ENCODE data around the gene SIGLEC15. TPM values are rescaled to one million over a fixed set of nuclear protein-coding genes. Genes with fewer than 3 reads are reported as not detected.
A peak's percentile ranks its signal among the peaks of the same experiment; 100 is the strongest.

SIGLEC15 gene
- total and polyA plus RNA-seq, 10 of the 15 experiments (the other 5 are each of a cell fraction or from before 2014, with no cell fraction given) = 0.09 to 0.45 TPM; not detected in 8

DNA sequence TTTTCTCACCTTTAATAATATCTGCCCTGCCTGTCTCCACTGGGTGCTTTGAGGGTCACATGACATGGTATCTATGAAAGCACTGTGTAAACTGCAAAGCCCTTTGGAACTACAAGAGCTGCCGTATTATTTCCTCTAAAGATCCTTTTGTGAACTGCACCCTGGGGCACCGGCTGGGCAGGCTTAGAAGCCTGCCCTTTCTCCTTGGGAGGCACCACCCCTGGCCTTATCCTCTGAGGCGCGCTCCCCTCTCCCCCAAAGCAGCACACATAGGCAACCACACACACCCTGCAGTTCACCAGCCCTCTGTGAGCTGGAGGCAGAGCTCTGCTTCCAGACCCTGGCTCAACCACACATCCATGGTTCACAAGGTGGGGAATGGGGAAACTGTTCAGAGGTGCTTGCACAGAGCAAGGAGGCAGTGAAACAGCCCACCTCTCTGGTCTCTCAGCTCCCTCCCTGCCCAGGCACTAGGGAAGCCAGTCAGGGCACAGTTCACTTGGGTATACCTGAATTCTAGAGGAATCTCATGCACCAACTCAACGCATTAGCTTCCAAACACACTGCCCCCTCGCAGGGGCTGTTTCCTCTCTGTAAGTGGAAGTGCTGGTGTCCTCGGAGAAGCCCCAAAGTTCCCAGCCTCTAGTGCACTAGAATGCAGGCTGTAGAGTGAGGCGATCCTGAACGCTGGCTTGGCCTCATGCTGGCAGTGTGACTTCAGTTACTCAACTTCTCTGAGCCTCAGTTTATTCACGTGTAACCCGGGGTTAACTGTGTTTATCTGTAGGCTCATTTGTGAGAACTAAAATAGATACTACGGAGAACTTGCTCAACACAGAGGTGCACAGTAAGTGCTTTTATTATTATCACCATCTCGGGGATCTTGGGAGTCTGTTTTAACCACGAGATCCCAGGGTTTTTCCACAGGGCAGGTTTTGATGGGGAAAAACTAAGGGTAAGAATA lies 11.0 kb downstream of the SIGLEC15 start:
- no peaks in the 10 kb centered on the region for H3K79me2 ChIP-seq (ENCODE audit: control insufficient read depth, insufficient read depth, low read length)
- no peak for FAIRE-seq
- WGBS (ENCODE audit: insufficient coverage, insufficient replicate concordance, low lambda C conversion rate, missing lambda C conversion rate) = 58% methylated on average over 14 of the region's 14 CpGs
- no peak for DNase-seq (ENCODE audit: low read depth, low spot score)
- H3K4me3 ChIP-seq = no peak overlapping the region
- H3K9ac ChIP-seq (ENCODE audit: control insufficient read depth, insufficient read depth, low read length) = no peak overlapping the region
- no TSS peak for BruUV-seq (replicated peaks)
- H3K27me3 ChIP-seq (replicated peaks in 1 of 2; ENCODE audit: control insufficient read depth in 2 of 2, insufficient read depth in 2 of 2, low read length in 1 of 2) = peaks cover 0 to 4% of the 10 kb centered on the region in 2 experiments; a peak in 1 of 4 replicates
- no peak for TF ChIP-seq NR2F1 (conservative IDR thresholded peaks at IDR 0.05)
- no peak for TF ChIP-seq SPI1 (IDR thresholded peaks at IDR 0.05; ENCODE audit: borderline replicate concordance, insufficient read depth, low read depth, low read length)
- POLR2A ChIA-PET = no interaction called here
- SMC1A ChIA-PET (ENCODE audit: uncharacterized antibody, unreplicated experiment) = no interaction called here
- RAD21 ChIA-PET (ENCODE audit: unreplicated experiment) = no interaction called here
- no peak overlapping the region for H3K27ac ChIP-seq (ENCODE audit: control insufficient read depth, insufficient read depth)
- no peak overlapping the region for H2AFZ ChIP-seq (ENCODE audit: control insufficient read depth, low read depth, low read length)
- in situ Hi-C loops (cut with MboI) (no loop called here), intact Hi-C loops (cut with micrococcal nuclease; ENCODE audit: unreplicated experiment) (no loop called here)
- H3K9me3 ChIP-seq (replicated peaks; ENCODE audit: control insufficient read depth, insufficient read depth, low read length) = no peaks in the 10 kb centered on the region; the same call in 2 of the 3 replicates
- H3K4me1 ChIP-seq (ENCODE audit: control insufficient read depth, insufficient read depth, low read length) = no peaks in the 10 kb centered on the region
- CTCF ChIA-PET = no interaction called here
- no peak overlapping the region for H3K4me2 ChIP-seq (ENCODE audit: control insufficient read depth, insufficient read depth)
- no peaks in the 10 kb centered on the region for H3K36me3 ChIP-seq (ENCODE audit: control insufficient read depth in 2 of 2, insufficient read depth in 2 of 2, low read length in 1 of 2)
- ATAC-seq = no peak
- no peaks in the 10 kb centered on the region for H4K20me1 ChIP-seq (ENCODE audit: control insufficient read depth, insufficient read depth)

DNA sequence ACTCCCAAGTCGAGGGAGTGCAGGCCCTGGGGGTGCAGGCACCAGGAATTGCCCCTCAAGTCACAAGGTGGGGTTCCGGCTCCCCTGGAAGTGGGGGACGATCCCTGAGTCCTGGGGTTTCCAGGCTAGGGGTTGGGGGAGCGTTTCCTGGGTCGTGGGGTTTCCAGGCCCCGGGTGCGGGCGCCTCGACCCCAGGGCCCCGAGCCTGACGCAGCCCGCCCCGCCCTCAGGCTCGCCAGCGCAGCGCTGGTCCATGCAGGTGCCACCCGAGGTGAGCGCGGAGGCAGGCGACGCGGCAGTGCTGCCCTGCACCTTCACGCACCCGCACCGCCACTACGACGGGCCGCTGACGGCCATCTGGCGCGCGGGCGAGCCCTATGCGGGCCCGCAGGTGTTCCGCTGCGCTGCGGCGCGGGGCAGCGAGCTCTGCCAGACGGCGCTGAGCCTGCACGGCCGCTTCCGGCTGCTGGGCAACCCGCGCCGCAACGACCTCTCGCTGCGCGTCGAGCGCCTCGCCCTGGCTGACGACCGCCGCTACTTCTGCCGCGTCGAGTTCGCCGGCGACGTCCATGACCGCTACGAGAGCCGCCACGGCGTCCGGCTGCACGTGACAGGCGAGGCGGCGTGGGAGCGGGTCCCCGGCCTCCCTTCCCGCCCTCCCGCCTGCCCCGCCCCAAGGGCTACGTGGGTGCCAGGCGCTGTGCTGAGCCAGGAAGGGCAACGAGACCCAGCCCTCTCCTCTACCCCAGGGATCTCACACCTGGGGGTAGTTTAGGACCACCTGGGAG lies 12.0 kb downstream of the SIGLEC15 start:
- intact Hi-C loops (cut with micrococcal nuclease; ENCODE audit: unreplicated experiment) (no loop called here), in situ Hi-C loops (cut with MboI) (no loop called here)
- SMC1A ChIA-PET (ENCODE audit: uncharacterized antibody, unreplicated experiment) = no interaction called here
- POLR2A ChIA-PET = no interaction called here
- H3K4me1 ChIP-seq (ENCODE audit: control insufficient read depth, insufficient read depth, low read length) = no peaks in the 10 kb centered on the region
- peak; percentile 62 for ATAC-seq
- no peak overlapping the region for H3K9ac ChIP-seq (ENCODE audit: control insufficient read depth, insufficient read depth, low read length)
- H3K4me3 ChIP-seq = no peak overlapping the region
- CTCF ChIA-PET = no interaction called here
- peaks cover 0 to 4% of the 10 kb centered on the region in 2 experiments; a peak in 1 of 4 replicates for H3K27me3 ChIP-seq (replicated peaks in 1 of 2; ENCODE audit: control insufficient read depth in 2 of 2, insufficient read depth in 2 of 2, low read length in 1 of 2)
- RAD21 ChIA-PET (ENCODE audit: unreplicated experiment) = no interaction called here
- H3K27ac ChIP-seq (ENCODE audit: control insufficient read depth, insufficient read depth) = no peak overlapping the region
- H3K4me2 ChIP-seq (ENCODE audit: control insufficient read depth, insufficient read depth) = no peak overlapping the region
- no peaks in the 10 kb centered on the region; the same call in 2 of the 3 replicates for H3K9me3 ChIP-seq (replicated peaks; ENCODE audit: control insufficient read depth, insufficient read depth, low read length)
- no peaks in the 10 kb centered on the region for H3K36me3 ChIP-seq (ENCODE audit: control insufficient read depth in 2 of 2, insufficient read depth in 2 of 2, low read length in 1 of 2)
- WGBS (ENCODE audit: insufficient coverage, insufficient replicate concordance, low lambda C conversion rate, missing lambda C conversion rate) = 74% methylated on average over 60 of the region's 84 CpGs
- FAIRE-seq = no peak
- TF ChIP-seq BHLHE40 (IDR thresholded peaks at IDR 0.05; ENCODE audit: borderline replicate concordance in 1 of 2, low read depth in 2 of 2, low read length in 1 of 2) (peak; percentile 59 to 77; a peak in 3 of 4 replicates), EP300 (IDR thresholded peaks at IDR 0.05; ENCODE audit: borderline replicate concordance in 1 of 2, control insufficient read depth in 1 of 2, low read depth in 2 of 2, low read length in 2 of 2) (no peak), MEF2B (IDR thresholded peaks at IDR 0.05; ENCODE audit: partially characterized antibody, poor library complexity, severe bottlenecking) (no peak)
- TF ChIP-seq, protein P1, sequence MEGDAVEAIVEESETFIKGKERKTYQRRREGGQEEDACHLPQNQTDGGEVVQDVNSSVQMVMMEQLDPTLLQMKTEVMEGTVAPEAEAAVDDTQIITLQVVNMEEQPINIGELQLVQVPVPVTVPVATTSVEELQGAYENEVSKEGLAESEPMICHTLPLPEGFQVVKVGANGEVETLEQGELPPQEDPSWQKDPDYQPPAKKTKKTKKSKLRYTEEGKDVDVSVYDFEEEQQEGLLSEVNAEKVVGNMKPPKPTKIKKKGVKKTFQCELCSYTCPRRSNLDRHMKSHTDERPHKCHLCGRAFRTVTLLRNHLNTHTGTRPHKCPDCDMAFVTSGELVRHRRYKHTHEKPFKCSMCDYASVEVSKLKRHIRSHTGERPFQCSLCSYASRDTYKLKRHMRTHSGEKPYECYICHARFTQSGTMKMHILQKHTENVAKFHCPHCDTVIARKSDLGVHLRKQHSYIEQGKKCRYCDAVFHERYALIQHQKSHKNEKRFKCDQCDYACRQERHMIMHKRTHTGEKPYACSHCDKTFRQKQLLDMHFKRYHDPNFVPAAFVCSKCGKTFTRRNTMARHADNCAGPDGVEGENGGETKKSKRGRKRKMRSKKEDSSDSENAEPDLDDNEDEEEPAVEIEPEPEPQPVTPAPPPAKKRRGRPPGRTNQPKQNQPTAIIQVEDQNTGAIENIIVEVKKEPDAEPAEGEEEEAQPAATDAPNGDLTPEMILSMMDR (IDR thresholded peaks at IDR 0.05 in 2 of 3, conservative IDR thresholded peaks at IDR 0.05 in 1 of 3; ENCODE audit: control insufficient read depth in 2 of 3, extremely low read depth in 1 of 3, insufficient read depth in 1 of 3, low read depth in 3 of 3, low read length in 3 of 3) = peak in 2 of 3 experiments; percentile 4 to 17; a peak in 2 of 6 replicates
- H4K20me1 ChIP-seq (ENCODE audit: control insufficient read depth, insufficient read depth) = no peaks in the 10 kb centered on the region
- H2AFZ ChIP-seq (ENCODE audit: control insufficient read depth, low read depth, low read length) = no peak overlapping the region
- no peaks in the 10 kb centered on the region for H3K79me2 ChIP-seq (ENCODE audit: control insufficient read depth, insufficient read depth, low read length)
- DNase-seq (ENCODE audit: low read depth, low spot score) = no peak
- no TSS peak for BruUV-seq (replicated peaks)

All from GM12878 (cell line).